Measurements from ENCODE around the gene HOXC6. TPM values are rescaled to one million over a fixed set of nuclear protein-coding genes. Genes with fewer than 3 reads are reported as not detected.

The HOXC6 gene
- total and polyA plus RNA-seq, 12 donors, result 0.03 to 0.36 (median 0.18) TPM; not detected in 6

DNA sequence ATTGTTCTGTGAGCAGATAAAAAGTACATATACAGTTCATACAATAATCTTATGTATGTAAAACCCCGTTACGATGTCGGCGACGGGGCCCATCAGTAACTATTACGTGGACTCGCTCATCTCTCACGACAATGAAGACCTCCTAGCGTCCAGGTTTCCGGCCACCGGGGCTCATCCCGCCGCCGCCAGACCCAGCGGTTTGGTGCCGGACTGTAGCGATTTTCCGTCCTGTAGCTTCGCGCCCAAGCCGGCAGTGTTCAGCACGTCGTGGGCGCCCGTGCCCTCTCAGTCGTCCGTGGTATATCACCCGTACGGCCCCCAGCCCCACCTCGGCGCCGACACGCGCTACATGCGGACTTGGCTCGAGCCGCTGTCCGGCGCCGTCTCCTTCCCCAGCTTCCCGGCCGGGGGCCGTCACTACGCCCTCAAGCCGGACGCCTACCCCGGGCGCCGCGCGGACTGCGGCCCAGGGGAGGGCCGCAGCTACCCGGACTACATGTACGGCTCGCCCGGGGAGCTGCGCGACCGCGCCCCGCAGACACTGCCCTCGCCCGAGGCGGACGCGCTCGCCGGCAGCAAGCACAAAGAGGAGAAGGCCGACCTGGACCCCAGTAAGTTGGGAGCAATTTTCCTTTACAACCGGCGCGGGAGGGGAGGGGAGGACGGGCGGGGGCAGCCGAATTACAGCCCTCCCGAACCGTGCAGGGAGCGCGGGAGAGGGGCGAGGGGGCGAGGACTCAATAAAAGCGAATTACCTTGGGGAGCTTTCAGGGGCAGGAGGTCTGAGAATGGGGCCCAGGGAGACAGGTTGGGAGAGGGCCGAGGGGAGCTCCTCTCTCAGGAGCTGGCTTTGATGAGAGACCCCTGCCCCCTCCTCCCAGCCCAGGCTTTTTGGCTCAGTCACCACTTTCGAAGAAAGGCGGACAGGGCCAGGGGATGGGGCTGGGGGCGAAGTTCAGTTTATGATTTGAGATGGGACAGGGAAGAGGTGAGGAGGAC, 27.8 kb upstream of the HOXC6 start, which contains the start of gene HOXC9:
TSS of gene HOXC9 (plus strand) at position 46 of the 999 bp plus-strand sequence. CDS start at position 74, 28 bp downstream.
- peaks cover 3 to 31% (median 23%) of the 10 kb centered on the region in 9 donors for H3K4me1 ChIP-seq
- ATAC-seq (no peak), DNase-seq (no peak)
- peak within 1 kb of the TSS; percentile 10 to 44 (median 29) for H3K4me3 ChIP-seq
- H3K36me3 ChIP-seq, result peaks cover 0 to 5% (median 0%) of the 10 kb centered on the region in 9 donors
- TF ChIP-seq, protein P1, sequence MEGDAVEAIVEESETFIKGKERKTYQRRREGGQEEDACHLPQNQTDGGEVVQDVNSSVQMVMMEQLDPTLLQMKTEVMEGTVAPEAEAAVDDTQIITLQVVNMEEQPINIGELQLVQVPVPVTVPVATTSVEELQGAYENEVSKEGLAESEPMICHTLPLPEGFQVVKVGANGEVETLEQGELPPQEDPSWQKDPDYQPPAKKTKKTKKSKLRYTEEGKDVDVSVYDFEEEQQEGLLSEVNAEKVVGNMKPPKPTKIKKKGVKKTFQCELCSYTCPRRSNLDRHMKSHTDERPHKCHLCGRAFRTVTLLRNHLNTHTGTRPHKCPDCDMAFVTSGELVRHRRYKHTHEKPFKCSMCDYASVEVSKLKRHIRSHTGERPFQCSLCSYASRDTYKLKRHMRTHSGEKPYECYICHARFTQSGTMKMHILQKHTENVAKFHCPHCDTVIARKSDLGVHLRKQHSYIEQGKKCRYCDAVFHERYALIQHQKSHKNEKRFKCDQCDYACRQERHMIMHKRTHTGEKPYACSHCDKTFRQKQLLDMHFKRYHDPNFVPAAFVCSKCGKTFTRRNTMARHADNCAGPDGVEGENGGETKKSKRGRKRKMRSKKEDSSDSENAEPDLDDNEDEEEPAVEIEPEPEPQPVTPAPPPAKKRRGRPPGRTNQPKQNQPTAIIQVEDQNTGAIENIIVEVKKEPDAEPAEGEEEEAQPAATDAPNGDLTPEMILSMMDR (IDR thresholded peaks at IDR 0.05), result no peak
- H3K9me3 ChIP-seq, result no peaks in the 10 kb centered on the region
- H3K27ac ChIP-seq, result no peak within 1 kb of the TSS
- peaks cover 51 to 100% (median 100%) of the 10 kb centered on the region in 7 donors for H3K27me3 ChIP-seq
- WGBS, 2 donors, result 1 to 3% methylated on average over 84 to 87 of the region's 87 CpGs
- intact Hi-C loops (cut with DNase I), result loop anchor here in 1 of 10 donors (10.0 kb wide), 1 partner anchor 374 kb away; no protein-coding TSS in a partner anchor

DNA sequence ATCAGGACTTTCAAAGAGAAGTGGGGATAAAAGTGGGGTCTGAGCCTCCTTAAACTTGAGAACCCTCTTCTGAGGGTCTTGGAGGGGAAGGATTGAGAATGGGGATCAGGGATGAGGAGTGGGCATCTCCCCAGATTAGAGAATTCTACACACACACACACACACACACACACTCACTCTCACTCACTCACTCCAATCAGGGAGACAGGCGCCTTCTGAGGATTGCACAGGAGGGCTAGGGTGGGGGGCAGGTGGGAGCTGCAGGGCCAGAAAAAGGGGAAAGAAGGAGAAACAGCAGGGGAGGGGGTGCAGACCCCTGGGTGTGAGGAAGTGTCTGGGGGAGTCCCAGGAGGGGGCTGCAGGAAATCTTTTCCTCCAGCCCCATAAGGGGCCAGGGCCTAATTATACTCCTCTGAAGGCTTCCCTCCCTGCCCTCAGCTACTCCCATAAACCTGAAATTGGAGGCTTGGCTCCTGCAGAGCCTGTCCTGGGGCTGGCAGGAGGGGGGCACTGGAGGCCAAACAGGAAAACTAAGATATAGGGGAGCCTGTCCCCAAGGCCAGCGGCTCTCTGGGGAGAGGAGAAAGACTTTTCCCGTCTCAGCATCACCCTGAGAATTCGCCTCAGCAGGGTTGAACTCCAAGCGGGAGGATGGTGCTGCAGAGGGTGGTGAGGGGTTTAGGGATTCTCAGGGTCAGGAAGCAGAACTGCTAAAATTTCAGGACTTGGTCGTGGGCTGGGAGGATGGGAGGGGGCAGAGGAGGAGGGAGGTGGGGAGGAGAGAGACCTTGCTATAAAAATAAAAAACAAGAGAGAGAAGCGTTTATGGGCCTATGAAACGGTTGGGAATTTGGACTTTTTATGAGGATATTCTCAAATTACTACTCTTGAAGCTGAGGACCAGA, 26.7 kb upstream of the HOXC6 start:
- no peak overlapping the region for H3K27ac ChIP-seq
- no peak overlapping the region for H3K4me3 ChIP-seq
- H3K9me3 ChIP-seq, result no peaks in the 10 kb centered on the region
- peaks cover 49 to 100% (median 100%) of the 10 kb centered on the region in 7 donors for H3K27me3 ChIP-seq
- peaks cover 5 to 27% (median 23%) of the 10 kb centered on the region in 9 donors for H3K4me1 ChIP-seq
- TF ChIP-seq, protein P1 (IDR thresholded peaks at IDR 0.05), result no peak
- intact Hi-C loops (cut with DNase I), result loop anchor here in 1 of 10 donors (10.0 kb wide), 1 partner anchor 373 kb away; no protein-coding TSS in a partner anchor
- no peak for DNase-seq
- peaks cover 0 to 5% (median 0%) of the 10 kb centered on the region in 9 donors for H3K36me3 ChIP-seq
- no peak for ATAC-seq
- 17 to 31% methylated on average over 8 of the region's 8 CpGs for WGBS, 2 donors

DNA sequence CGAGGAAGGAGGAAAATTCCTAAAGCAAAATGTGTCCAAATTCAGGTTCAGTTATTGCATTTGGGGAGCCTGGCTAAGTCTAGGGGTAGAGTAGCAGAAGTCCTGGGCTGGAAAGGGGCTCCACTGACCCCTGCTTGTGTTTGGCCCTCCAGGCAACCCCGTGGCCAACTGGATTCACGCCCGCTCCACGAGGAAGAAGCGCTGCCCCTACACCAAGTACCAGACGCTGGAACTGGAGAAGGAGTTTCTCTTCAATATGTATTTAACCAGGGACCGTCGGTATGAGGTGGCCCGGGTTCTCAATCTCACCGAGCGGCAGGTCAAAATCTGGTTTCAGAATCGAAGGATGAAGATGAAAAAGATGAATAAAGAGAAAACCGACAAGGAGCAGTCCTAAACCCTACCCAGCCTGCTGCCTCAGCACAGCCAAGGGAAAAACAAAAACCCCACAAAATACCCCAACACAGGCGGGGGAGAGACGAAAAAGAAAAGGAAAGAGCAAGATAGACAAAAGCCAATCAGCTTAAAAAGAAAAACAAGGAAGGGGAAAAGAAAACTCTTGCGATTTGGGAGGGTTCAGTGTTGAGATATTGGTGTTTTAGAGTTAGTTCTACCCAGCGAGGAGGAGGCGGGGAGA, 25.8 kb upstream of the HOXC6 start:
- peaks cover 0 to 5% (median 0%) of the 10 kb centered on the region in 9 donors for H3K36me3 ChIP-seq
- DNase-seq (no peak), ATAC-seq (no peak)
- H3K4me1 ChIP-seq, result peaks cover 5 to 29% (median 23%) of the 10 kb centered on the region in 9 donors
- 16 to 18% methylated on average over 19 of the region's 19 CpGs for WGBS, 2 donors
- H3K27me3 ChIP-seq, result peaks cover 46 to 100% (median 100%) of the 10 kb centered on the region in 7 donors
- no peaks in the 10 kb centered on the region for H3K9me3 ChIP-seq
- TF ChIP-seq, protein P1 (IDR thresholded peaks at IDR 0.05), result no peak
- H3K27ac ChIP-seq, result no peak overlapping the region
- H3K4me3 ChIP-seq, result no peak overlapping the region
- intact Hi-C loops (cut with DNase I), result loop anchor here in 1 of 10 donors (10.0 kb wide), 1 partner anchor 372 kb away; no protein-coding TSS in a partner anchor
